AG09309 (cell line): ENCODE data around the gene EIF5A.

Experiments used
- DNase-seq: peaks from one replicate; pipeline ENCODE4 v3.0.0-alpha.2; 2010; ENCODE audit warnings: low read depth
- H3K4me3 ChIP-seq: 2 replicates; pipeline ENCODE4 v1.5.1; 2011; ENCODE audit warnings: mild to moderate bottlenecking, low read depth, low read length, moderate library complexity; ENCODE audit not compliant: control insufficient read depth
- TF ChIP-seq, protein P1 (sequence below): IDR thresholded peaks from 2 replicates; pipeline ENCODE4 v1.5.1; 2011; ENCODE audit warnings: mild to moderate bottlenecking, low read depth, low read length, inconsistent platforms; ENCODE audit not compliant: insufficient read depth, control insufficient read depth; ENCODE audit errors: missing control alignments

The EIF5A gene

DNA sequence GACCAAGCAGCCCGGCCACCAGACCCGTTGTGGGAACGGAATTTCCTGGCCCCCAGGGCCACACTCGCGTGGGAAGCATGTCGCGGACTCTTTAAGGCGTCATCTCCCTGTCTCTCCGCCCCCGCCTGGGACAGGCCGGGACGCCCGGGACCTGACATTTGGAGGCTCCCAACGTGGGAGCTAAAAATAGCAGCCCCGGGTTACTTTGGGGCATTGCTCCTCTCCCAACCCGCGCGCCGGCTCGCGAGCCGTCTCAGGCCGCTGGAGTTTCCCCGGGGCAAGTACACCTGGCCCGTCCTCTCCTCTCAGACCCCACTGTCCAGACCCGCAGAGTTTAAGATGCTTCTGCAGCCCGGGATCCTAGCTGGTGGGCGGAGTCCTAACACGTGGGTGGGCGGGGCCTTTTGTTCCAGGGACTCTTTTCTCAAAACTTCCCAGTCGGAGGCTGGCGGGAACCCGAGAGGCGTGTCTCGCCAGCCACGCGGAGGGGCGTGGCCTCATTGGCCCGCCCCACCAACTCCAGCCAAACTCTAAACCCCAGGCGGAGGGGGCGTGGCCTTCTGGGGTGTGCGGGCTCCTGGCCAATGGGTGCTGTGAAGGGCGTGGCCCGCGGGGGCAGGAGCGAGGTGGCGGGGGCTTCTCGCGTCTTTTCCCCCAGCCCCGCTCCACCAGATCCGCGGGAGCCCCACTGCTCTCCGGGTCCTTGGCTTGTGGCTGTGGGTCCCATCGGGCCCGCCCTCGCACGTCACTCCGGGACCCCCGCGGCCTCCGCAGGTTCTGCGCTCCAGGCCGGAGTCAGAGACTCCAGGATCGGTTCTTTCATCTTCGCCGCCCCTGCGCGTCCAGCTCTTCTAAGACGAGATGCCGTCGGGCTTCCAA is 26.1 kb upstream of the EIF5A start, which contains the start of gene SLC2A4:
Gene SLC2A4 (plus strand): TSS at position 645 of the 879 bp plus-strand sequence. CDS start 217 bp downstream, at position 862.
- DNase-seq = peak; percentile 56
- TF ChIP-seq, protein P1, sequence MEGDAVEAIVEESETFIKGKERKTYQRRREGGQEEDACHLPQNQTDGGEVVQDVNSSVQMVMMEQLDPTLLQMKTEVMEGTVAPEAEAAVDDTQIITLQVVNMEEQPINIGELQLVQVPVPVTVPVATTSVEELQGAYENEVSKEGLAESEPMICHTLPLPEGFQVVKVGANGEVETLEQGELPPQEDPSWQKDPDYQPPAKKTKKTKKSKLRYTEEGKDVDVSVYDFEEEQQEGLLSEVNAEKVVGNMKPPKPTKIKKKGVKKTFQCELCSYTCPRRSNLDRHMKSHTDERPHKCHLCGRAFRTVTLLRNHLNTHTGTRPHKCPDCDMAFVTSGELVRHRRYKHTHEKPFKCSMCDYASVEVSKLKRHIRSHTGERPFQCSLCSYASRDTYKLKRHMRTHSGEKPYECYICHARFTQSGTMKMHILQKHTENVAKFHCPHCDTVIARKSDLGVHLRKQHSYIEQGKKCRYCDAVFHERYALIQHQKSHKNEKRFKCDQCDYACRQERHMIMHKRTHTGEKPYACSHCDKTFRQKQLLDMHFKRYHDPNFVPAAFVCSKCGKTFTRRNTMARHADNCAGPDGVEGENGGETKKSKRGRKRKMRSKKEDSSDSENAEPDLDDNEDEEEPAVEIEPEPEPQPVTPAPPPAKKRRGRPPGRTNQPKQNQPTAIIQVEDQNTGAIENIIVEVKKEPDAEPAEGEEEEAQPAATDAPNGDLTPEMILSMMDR = no peak
- H3K4me3 ChIP-seq = peak within 1 kb of the TSS; percentile 55

DNA sequence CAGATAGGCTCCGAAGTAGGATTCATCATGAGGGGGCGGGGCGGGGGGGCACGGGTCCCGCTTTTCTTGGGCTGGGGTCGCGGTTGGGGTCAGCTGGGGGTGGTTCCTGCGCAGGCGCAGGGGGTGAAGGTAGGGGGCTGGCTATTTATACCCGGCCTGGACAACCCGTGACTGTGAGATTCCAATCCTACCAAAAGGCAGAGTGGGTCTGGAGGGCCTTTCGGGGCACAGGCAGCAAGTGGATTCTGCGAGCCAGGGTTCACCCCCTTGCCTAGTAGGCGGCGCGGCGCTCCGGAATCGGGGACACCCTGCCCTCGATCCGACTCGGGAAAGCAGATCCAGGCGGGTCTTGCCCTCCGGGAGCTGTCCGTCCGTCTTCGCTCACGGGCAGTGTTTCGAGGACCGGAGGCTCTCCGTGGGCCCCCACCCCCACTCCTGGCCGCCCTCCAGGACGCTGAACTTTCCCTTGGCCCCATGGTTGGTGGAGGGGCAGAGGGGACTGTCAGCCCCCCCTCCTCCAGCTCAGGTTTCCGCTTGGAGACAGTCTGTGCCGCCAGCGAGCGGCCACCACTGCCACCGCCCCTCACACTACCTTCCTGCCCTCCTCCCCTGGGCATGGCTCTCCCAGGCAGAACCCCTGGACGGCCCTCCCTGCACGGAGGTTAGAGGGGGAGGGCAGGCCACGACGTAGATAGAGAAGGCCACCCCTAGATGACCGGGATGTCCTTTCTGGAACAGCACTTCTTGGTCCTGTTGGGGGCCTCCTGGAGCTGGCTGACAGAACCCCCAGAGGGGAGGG is 25.3 kb upstream of the EIF5A start:
- no peak for DNase-seq
- peak overlapping the region; percentile 55 for H3K4me3 ChIP-seq

DNA sequence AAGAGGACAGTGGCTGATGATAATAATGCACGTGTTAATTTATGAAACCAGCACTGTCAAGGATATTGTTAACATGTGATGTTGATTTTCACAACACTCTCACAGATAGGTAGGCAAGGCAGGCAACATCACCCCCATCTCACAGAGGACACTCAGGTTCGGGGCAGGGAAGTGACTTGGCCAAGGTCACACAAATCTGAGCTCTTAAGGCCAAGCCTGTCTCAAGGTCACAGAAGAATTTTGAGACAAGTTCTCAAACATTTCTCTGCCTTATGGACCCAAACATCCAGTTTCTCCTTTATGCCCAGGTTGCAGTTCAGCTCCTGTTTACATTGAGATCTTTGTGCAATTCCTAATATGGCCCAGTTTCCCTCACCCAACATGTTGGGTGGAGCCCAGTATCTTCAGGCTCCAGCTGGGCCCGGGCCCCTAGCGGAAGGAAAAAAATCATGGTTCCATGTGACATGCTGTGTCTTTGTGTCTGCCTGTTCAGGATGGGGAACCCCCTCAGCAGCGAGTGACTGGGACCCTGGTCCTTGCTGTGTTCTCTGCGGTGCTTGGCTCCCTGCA is 24.6 kb upstream of the EIF5A start:
- no peak overlapping the region for H3K4me3 ChIP-seq
- TF ChIP-seq, protein P1 = no peak
- DNase-seq = no peak

More for the DNA sequence above, 25.3 kb upstream of the EIF5A start:
- TF ChIP-seq, protein P1 = no peak

DNA sequence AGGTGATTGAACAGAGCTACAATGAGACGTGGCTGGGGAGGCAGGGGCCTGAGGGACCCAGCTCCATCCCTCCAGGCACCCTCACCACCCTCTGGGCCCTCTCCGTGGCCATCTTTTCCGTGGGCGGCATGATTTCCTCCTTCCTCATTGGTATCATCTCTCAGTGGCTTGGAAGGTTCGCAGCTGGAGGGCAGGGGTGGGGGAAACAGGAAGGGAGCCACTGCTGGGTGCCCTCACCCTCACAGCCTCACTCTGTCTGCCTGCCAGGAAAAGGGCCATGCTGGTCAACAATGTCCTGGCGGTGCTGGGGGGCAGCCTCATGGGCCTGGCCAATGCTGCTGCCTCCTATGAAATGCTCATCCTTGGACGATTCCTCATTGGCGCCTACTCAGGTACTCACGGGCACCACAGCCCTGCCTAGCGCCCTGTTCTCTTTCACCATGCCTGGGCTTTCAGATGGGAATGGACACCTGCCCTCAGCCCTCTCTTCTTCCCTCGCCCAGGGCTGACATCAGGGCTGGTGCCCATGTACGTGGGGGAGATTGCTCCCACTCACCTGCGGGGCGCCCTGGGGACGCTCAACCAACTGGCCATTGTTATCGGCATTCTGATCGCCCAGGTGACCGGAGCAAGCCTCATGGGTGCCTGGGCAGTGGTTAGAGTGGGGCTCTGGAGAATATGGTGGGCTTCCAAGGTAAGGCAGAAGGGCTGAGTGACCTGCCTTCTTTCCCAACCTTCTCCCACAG is 23.8 kb upstream of the EIF5A start:
- no peak overlapping the region for H3K4me3 ChIP-seq
- DNase-seq = no peak
- TF ChIP-seq, protein P1 = no peak

DNA sequence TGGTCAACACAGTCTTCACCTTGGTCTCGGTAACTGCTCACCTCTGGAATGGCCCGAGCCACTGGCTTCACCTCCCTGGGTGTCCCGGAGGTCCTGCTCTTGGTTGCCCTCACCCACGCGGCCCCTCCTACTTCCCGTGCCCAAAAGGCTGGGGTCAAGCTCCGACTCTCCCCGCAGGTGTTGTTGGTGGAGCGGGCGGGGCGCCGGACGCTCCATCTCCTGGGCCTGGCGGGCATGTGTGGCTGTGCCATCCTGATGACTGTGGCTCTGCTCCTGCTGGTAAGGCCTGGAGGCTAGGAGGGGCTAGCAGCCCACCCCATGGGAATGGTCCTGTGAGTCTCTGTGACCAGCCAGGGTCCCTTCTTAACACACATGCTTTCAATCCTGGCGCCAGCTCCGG is 22.5 kb upstream of the EIF5A start:
- TF ChIP-seq, protein P1 = no peak
- no peak overlapping the region for H3K4me3 ChIP-seq
- no peak for DNase-seq

DNA sequence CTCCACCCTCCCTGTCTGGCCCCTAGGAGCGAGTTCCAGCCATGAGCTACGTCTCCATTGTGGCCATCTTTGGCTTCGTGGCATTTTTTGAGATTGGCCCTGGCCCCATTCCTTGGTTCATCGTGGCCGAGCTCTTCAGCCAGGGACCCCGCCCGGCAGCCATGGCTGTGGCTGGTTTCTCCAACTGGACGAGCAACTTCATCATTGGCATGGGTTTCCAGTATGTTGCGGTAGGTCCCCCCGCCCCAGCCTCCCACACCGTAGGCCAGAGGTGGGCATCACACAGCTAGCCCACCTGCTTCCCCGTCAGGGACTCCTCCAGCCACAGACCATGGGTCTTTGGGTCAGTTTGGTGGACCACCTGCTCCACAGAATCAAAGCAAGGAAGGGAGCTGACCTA is 21.7 kb upstream of the EIF5A start:
- H3K4me3 ChIP-seq = no peak overlapping the region
- no peak for DNase-seq
- TF ChIP-seq, protein P1 = no peak
